Activated effector memory CD4-positive, alpha-beta T cell treated with Interleukin-2 at 50 U/mL for 16 hours (primary cell): Measurements from ENCODE around the gene CFAP61.

ENCODE experiments used
- DNase-seq: peaks from one replicate; pipeline ENCODE4 v3.0.0-alpha.2; 2020

The CFAP61 gene

GRCh38 chr20:20184149-20184548, 131.8 kb downstream of the CFAP61 start:
- no peak for DNase-seq

GRCh38 chr20:20184706-20185105, 132.4 kb downstream of the CFAP61 start:
- DNase-seq = no peak

GRCh38 chr20:20188647-20189046, 136.3 kb downstream of the CFAP61 start:
- DNase-seq = no peak

- no peak for DNase-seq
Measured at GRCh38 chr20:20192366-20192765, 140.0 kb downstream of the CFAP61 start.

GRCh38 chr20:20195021-20195705, 142.8 kb downstream of the CFAP61 start:
- no peak for DNase-seq

GRCh38 chr20:20196610-20197009, 144.3 kb downstream of the CFAP61 start:
- no peak for DNase-seq

- no peak for DNase-seq
Measured at GRCh38 chr20:20198011-20198410, 145.7 kb downstream of the CFAP61 start.

GRCh38 chr20:20199361-20200160, 147.2 kb downstream of the CFAP61 start:
- DNase-seq = no peak

- DNase-seq = no peak
Measured at GRCh38 chr20:20201124-20201523, 148.8 kb downstream of the CFAP61 start.

- DNase-seq = no peak
Measured at GRCh38 chr20:20201639-20202038, 149.3 kb downstream of the CFAP61 start.

- DNase-seq = no peak
Measured at GRCh38 chr20:20202768-20203167, 150.4 kb downstream of the CFAP61 start.

- no peak for DNase-seq
Measured at GRCh38 chr20:20203784-20204183, 151.5 kb downstream of the CFAP61 start.

GRCh38 chr20:20204256-20204655, 151.9 kb downstream of the CFAP61 start:
- DNase-seq = no peak

- DNase-seq = no peak
Measured at GRCh38 chr20:20205141-20205861, 153.0 kb downstream of the CFAP61 start.

- no peak for DNase-seq
Measured at GRCh38 chr20:20205862-20206236, 153.5 kb downstream of the CFAP61 start.

- DNase-seq = no peak
Measured at GRCh38 chr20:20206788-20207187, 154.5 kb downstream of the CFAP61 start.

- no peak for DNase-seq
Measured at GRCh38 chr20:20207291-20207690, 155.0 kb downstream of the CFAP61 start.

GRCh38 chr20:20207872-20208271, 155.5 kb downstream of the CFAP61 start:
- DNase-seq = no peak

GRCh38 chr20:20209684-20210083, 157.4 kb downstream of the CFAP61 start:
- no peak for DNase-seq

GRCh38 chr20:20210327-20210726, 158.0 kb downstream of the CFAP61 start:
- no peak for DNase-seq

GRCh38 chr20:20210943-20211273, 158.6 kb downstream of the CFAP61 start:
- DNase-seq = no peak

- DNase-seq = no peak
Measured at GRCh38 chr20:20211274-20211987, 159.1 kb downstream of the CFAP61 start.

- no peak for DNase-seq
Measured at GRCh38 chr20:20211988-20212518, 159.7 kb downstream of the CFAP61 start.
